OCI-LY1 (cell line): ENCODE results near the gene FHIT.

Source experiments
- CTCF ChIP-seq: fragments of 200-600 bp; sonication (generic), shearing (Covaris generic); IDR thresholded peaks from 2 replicates; pipeline ENCODE4 v1.5.1; 2017; ENCODE audit warnings: mild to moderate bottlenecking, antibody characterized with exemption, low read length, moderate library complexity, mixed read lengths
- EZH2 ChIP-seq: fragments of 200-600 bp; sonication (generic), shearing (Covaris generic); IDR thresholded peaks from 2 replicates; pipeline ENCODE4 v1.8.0; 2017; ENCODE audit warnings: borderline replicate concordance, mixed run types, mild to moderate bottlenecking, antibody characterized with exemption, low read length, moderate library complexity, mixed read lengths

GRCh38 chr3:60461267-60461666, 790.0 kb downstream of the FHIT start:
- TF ChIP-seq CTCF (no peak), EZH2 (no peak)
